Measurements from ENCODE around the gene MORC3. TPM values are rescaled to one million over a fixed set of nuclear protein-coding genes. Genes with fewer than 3 reads are reported as not detected.
"Not testable (repeated sequence)": the region's sequence is repeated elsewhere in the genome, so short reads cannot be mapped to it uniquely, and the experiment has no call there.

Gene MORC3
- total RNA-seq, 2 experiments from 2014 or later = 47.5 to 50.7 TPM

- Mint-ChIP-seq H3K4me1 (peaks cover 50% of the 10 kb centered on the region), H3K27ac (peak overlapping the region; percentile 50), H3K4me3 (no peak overlapping the region), H3K36me3 (ENCODE audit: low read depth) (peaks cover 40% of the 10 kb centered on the region), H3K9me3 (no peaks in the 10 kb centered on the region), H3K27me3 (no peaks in the 10 kb centered on the region)
- POLR2A ChIA-PET = no interaction called here
- CTCF ChIA-PET = interaction anchor here (1.3 to 1.6 kb wide), 2 partner anchors 179 to 194 kb away, joined by 3 to 4 read pairs; no protein-coding TSS in a partner anchor
- peak; percentile 66 for DNase-seq
Measured at GRCh38 chr21:36330904-36331303, 10.9 kb downstream of the MORC3 start.

- no peak overlapping the region for H3K27ac Mint-ChIP-seq
- no peaks in the 10 kb centered on the region for H3K9me3 Mint-ChIP-seq
- H3K4me1 Mint-ChIP-seq = peaks cover 17% of the 10 kb centered on the region
- H3K36me3 Mint-ChIP-seq (ENCODE audit: low read depth) = peaks cover 60% of the 10 kb centered on the region
- DNase-seq = no peak
- no peaks in the 10 kb centered on the region for H3K27me3 Mint-ChIP-seq
- POLR2A ChIA-PET = no interaction called here
- CTCF ChIA-PET = interaction anchor here (0.6 to 1.1 kb wide), 3 partner anchors 11 to 140 kb away, joined by 3 to 5 read pairs (median 4); no protein-coding TSS in a partner anchor
- H3K4me3 Mint-ChIP-seq = no peak overlapping the region
Measured at GRCh38 chr21:36337099-36337509, 17.1 kb downstream of the MORC3 start.

- DNase-seq = no peak
- Mint-ChIP-seq H3K27ac (no peak overlapping the region), H3K36me3 (ENCODE audit: low read depth) (peaks cover 59% of the 10 kb centered on the region), H3K9me3 (no peaks in the 10 kb centered on the region), H3K4me1 (peaks cover 6% of the 10 kb centered on the region), H3K27me3 (no peaks in the 10 kb centered on the region), H3K4me3 (no peak overlapping the region)
- POLR2A ChIA-PET = no interaction called here
- CTCF ChIA-PET = no interaction called here
Measured at GRCh38 chr21:36338975-36339374, 19.0 kb downstream of the MORC3 start.

- POLR2A ChIA-PET, CTCF ChIA-PET, H3K27ac Mint-ChIP-seq, H3K27me3 Mint-ChIP-seq, DNase-seq, H3K4me1 Mint-ChIP-seq, H3K9me3 Mint-ChIP-seq, H3K4me3 Mint-ChIP-seq: not testable (repeated sequence)
- peaks cover 60% of the 10 kb centered on the region for H3K36me3 Mint-ChIP-seq (ENCODE audit: low read depth)
Measured at GRCh38 chr21:36342581-36342980, 22.6 kb downstream of the MORC3 start.

- H3K27ac Mint-ChIP-seq = no peak overlapping the region
- H3K36me3 Mint-ChIP-seq (ENCODE audit: low read depth) = peaks cover 53% of the 10 kb centered on the region
- no peak for DNase-seq
- no peaks in the 10 kb centered on the region for H3K9me3 Mint-ChIP-seq
- no peaks in the 10 kb centered on the region for H3K27me3 Mint-ChIP-seq
- ChIA-PET POLR2A (no interaction called here), CTCF (interaction anchor here (0.7 kb wide), 1 partner anchor 765 kb away, joined by 3 read pairs; no protein-coding TSS in a partner anchor)
- H3K4me1 Mint-ChIP-seq = peaks cover 5% of the 10 kb centered on the region
- no peak overlapping the region for H3K4me3 Mint-ChIP-seq
Measured at GRCh38 chr21:36344931-36345330, 24.9 kb downstream of the MORC3 start.

GRCh38 chr21:36347278-36347961, 27.4 kb downstream of the MORC3 start:
- Mint-ChIP-seq H3K36me3 (ENCODE audit: low read depth) (peaks cover 54% of the 10 kb centered on the region), H3K9me3 (no peaks in the 10 kb centered on the region), H3K4me1 (peaks cover 6% of the 10 kb centered on the region), H3K27ac (peak overlapping the region; percentile 1), H3K4me3 (no peak overlapping the region), H3K27me3 (no peaks in the 10 kb centered on the region)
- POLR2A ChIA-PET = no interaction called here
- no peak for DNase-seq
- CTCF ChIA-PET = interaction anchor here (0.9 kb wide), 1 partner anchor 10 kb away, joined by 3 read pairs; no protein-coding TSS in a partner anchor

- peaks cover 54% of the 10 kb centered on the region for H3K36me3 Mint-ChIP-seq (ENCODE audit: low read depth)
Measured at GRCh38 chr21:36347962-36348328, 27.9 kb downstream of the MORC3 start.

GRCh38 chr21:36349315-36349714, 29.3 kb downstream of the MORC3 start:
- no peak overlapping the region for H3K27ac Mint-ChIP-seq
- ChIA-PET CTCF (interaction anchor here (0.9 kb wide), 1 partner anchor 12 kb away, joined by 4 read pairs; no protein-coding TSS in a partner anchor), POLR2A (no interaction called here)
- DNase-seq = no peak
- H3K9me3 Mint-ChIP-seq = no peaks in the 10 kb centered on the region
- H3K36me3 Mint-ChIP-seq (ENCODE audit: low read depth) = peaks cover 53% of the 10 kb centered on the region
- H3K4me3 Mint-ChIP-seq = no peak overlapping the region
- peaks cover 6% of the 10 kb centered on the region for H3K4me1 Mint-ChIP-seq
- no peaks in the 10 kb centered on the region for H3K27me3 Mint-ChIP-seq

More at GRCh38 chr21:36347962-36348328, 27.9 kb downstream of the MORC3 start:
- ChIA-PET POLR2A (no interaction called here), CTCF (interaction anchor here (0.9 kb wide), 1 partner anchor 11 kb away, joined by 3 read pairs; no protein-coding TSS in a partner anchor)
- Mint-ChIP-seq H3K4me1 (peaks cover 6% of the 10 kb centered on the region), H3K27ac (peak overlapping the region; percentile 1), H3K9me3 (no peaks in the 10 kb centered on the region), H3K4me3 (no peak overlapping the region), H3K27me3 (no peaks in the 10 kb centered on the region)
- DNase-seq = no peak

GRCh38 chr21:36350282-36350910, 30.4 kb downstream of the MORC3 start:
- peaks cover 6% of the 10 kb centered on the region for H3K4me1 Mint-ChIP-seq
- peaks cover 56% of the 10 kb centered on the region for H3K36me3 Mint-ChIP-seq (ENCODE audit: low read depth)
- H3K4me3 Mint-ChIP-seq = no peak overlapping the region
- CTCF ChIA-PET = no interaction called here
- POLR2A ChIA-PET = no interaction called here
- no peaks in the 10 kb centered on the region for H3K27me3 Mint-ChIP-seq
- DNase-seq = no peak
- no peaks in the 10 kb centered on the region for H3K9me3 Mint-ChIP-seq
- H3K27ac Mint-ChIP-seq = no peak overlapping the region

GRCh38 chr21:36354918-36355680, 35.1 kb downstream of the MORC3 start:
- H3K27ac Mint-ChIP-seq = no peak overlapping the region
- POLR2A ChIA-PET = no interaction called here
- peaks cover 1% of the 10 kb centered on the region for H3K4me1 Mint-ChIP-seq
- H3K9me3 Mint-ChIP-seq = no peaks in the 10 kb centered on the region
- no peak overlapping the region for H3K4me3 Mint-ChIP-seq
- CTCF ChIA-PET = interaction anchor here (0.7 kb wide), 1 partner anchor 33 kb away, joined by 3 read pairs; no protein-coding TSS in a partner anchor
- no peaks in the 10 kb centered on the region for H3K27me3 Mint-ChIP-seq
- DNase-seq = no peak
- H3K36me3 Mint-ChIP-seq (ENCODE audit: low read depth) = peaks cover 35% of the 10 kb centered on the region

GRCh38 chr21:36355868-36356267, 35.9 kb downstream of the MORC3 start:
- Mint-ChIP-seq H3K9me3 (no peaks in the 10 kb centered on the region), H3K27me3 (no peaks in the 10 kb centered on the region), H3K4me3 (no peak overlapping the region), H3K27ac (no peak overlapping the region), H3K36me3 (ENCODE audit: low read depth) (peaks cover 38% of the 10 kb centered on the region), H3K4me1 (peaks cover 1% of the 10 kb centered on the region)
- POLR2A ChIA-PET = no interaction called here
- CTCF ChIA-PET = no interaction called here
- DNase-seq = no peak

- Mint-ChIP-seq H3K27me3 (no peaks in the 10 kb centered on the region), H3K36me3 (ENCODE audit: low read depth) (peaks cover 48% of the 10 kb centered on the region), H3K9me3 (no peaks in the 10 kb centered on the region), H3K4me1 (peaks cover 2% of the 10 kb centered on the region), H3K4me3 (no peak overlapping the region), H3K27ac (no peak overlapping the region)
- ChIA-PET CTCF (interaction anchor here (0.6 to 0.7 kb wide), 3 partner anchors 18 to 134 kb away, joined by 3 to 5 read pairs (median 3); no protein-coding TSS in a partner anchor), POLR2A (no interaction called here)
- DNase-seq = no peak
Measured at GRCh38 chr21:36359185-36359584, 39.2 kb downstream of the MORC3 start.
